ENCODE data around the gene IBA57. TPM values are rescaled to one million over a fixed set of nuclear protein-coding genes. Genes with fewer than 3 reads are reported as not detected.

Gene IBA57
- polyA plus RNA-seq, 2 of the 4 experiments (the other 2 are of a cell fraction) = 1.5 to 2.2 TPM

- Histone ChIP-seq H3K4me2 (no peak overlapping the region), H3K4me3 (no peak overlapping the region), H3K27ac (no peak overlapping the region), H3K4me1 (no peaks in the 10 kb centered on the region), H3K9me3 (no peaks in the 10 kb centered on the region)
- POLR2A ChIA-PET = no interaction called here
- WGBS (ENCODE audit: missing lambda C conversion rate) = 79% methylated on average over 9 of the region's 9 CpGs
- TF ChIP-seq RARB (CRISPR knock-in tag; IDR thresholded peaks at IDR 0.05) (no peak), ZNF302 (CRISPR knock-in tag; IDR thresholded peaks at IDR 0.05) (no peak), FOSB (CRISPR knock-in tag; IDR thresholded peaks at IDR 0.05) (no peak), HOXA7 (CRISPR knock-in tag; IDR thresholded peaks at IDR 0.05) (no peak), BCL3 (IDR thresholded peaks at IDR 0.05) (no peak), RNF2 (IDR thresholded peaks at IDR 0.05; ENCODE audit: borderline replicate concordance, low read depth) (no peak)
- DNase-seq (ENCODE audit: low read depth in 1 of 2, low spot score in 1 of 2) = no peak
- no peak for ATAC-seq
- CTCF ChIA-PET = interaction anchor here (1.1 to 1.8 kb wide), 2 partner anchors 16 kb away, joined by 5 to 8 read pairs; partner anchors contain the start of gene IBA57
- FAIRE-seq = no peak
Observed at GRCh38 chr1:228181645-228182034, 16.0 kb downstream of the IBA57 start.

- FAIRE-seq (no peak), ATAC-seq (no peak), DNase-seq (ENCODE audit: low read depth in 1 of 2, low spot score in 1 of 2) (no peak)
- H3K4me2 ChIP-seq = no peak overlapping the region
- no peaks in the 10 kb centered on the region for H3K9me3 ChIP-seq
- no peaks in the 10 kb centered on the region for H3K4me1 ChIP-seq
- ChIA-PET CTCF (no interaction called here), POLR2A (no interaction called here)
- H3K27ac ChIP-seq = no peak overlapping the region
- no peak for TF ChIP-seq POLR2A (IDR thresholded peaks at IDR 0.05; ENCODE audit: low read length)
- no peak for TF ChIP-seq CHD2 (IDR thresholded peaks at IDR 0.05; ENCODE audit: low read length, partially characterized antibody)
- no peak for TF ChIP-seq KDM1A (IDR thresholded peaks at IDR 0.05; ENCODE audit: low read depth)
- TF ChIP-seq RAD21 (conservative IDR thresholded peaks at IDR 0.05 in 1 of 2, IDR thresholded peaks at IDR 0.05 in 1 of 2) = no peak
- no peak for TF ChIP-seq PBX3 (IDR thresholded peaks at IDR 0.05)
- no peak for TF ChIP-seq HMGXB4 (CRISPR knock-in tag; IDR thresholded peaks at IDR 0.05; ENCODE audit: borderline replicate concordance)
- TF ChIP-seq RFX5 (IDR thresholded peaks at IDR 0.05) = no peak
- no peak for TF ChIP-seq CTCF (IDR thresholded peaks at IDR 0.05)
- no peak for TF ChIP-seq KDM5A (IDR thresholded peaks at IDR 0.05)
- no peak for TF ChIP-seq RNF2 (IDR thresholded peaks at IDR 0.05; ENCODE audit: borderline replicate concordance, low read depth)
- no peak for TF ChIP-seq CHD4 (IDR thresholded peaks at IDR 0.05; ENCODE audit: borderline replicate concordance)
- no peak for TF ChIP-seq USF2 (IDR thresholded peaks at IDR 0.05)
- no peak for TF ChIP-seq HOXA7 (CRISPR knock-in tag; IDR thresholded peaks at IDR 0.05)
- TF ChIP-seq FOSL2 (IDR thresholded peaks at IDR 0.05) = no peak
- TF ChIP-seq FOSL2 (CRISPR knock-in tag; IDR thresholded peaks at IDR 0.05) = no peak
- no peak for TF ChIP-seq HEYL (CRISPR knock-in tag; IDR thresholded peaks at IDR 0.05)
- no peak for TF ChIP-seq SREBF2 (IDR thresholded peaks at IDR 0.05)
- no peak overlapping the region for H3K4me3 ChIP-seq
- WGBS (ENCODE audit: missing lambda C conversion rate) = 77% methylated on average over 7 of the region's 32 CpGs
Observed at GRCh38 chr1:228182296-228183030, 16.9 kb downstream of the IBA57 start.

Measured in A549 (cell line).